ENCODE results near the gene TIGAR.

DNA sequence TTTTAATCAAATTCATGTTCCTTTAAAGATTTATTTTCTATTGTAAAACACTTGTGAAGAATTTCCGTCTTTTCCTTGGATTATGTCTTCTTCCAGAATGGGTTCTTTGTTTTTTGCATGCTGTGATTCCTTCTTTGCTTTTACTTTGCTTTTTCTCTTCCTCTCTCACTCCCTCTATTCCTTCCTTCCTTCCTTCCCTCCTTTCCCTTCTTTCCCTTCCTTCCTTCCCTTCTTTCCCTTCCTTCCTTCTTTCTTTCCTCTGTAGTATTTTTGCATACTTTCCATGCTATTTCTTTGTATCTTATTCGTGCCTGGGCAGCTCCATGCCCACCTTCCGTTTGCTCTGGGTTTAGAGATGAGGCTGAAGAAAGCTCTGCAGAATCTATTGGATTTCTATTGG lies 80.1 kb downstream of the TIGAR start:
- TF ChIP-seq EZH2 (IDR thresholded peaks at IDR 0.05; ENCODE audit: insufficient read depth, poor library complexity, severe bottlenecking) = no peak
- TF ChIP-seq EZH2phosphoT487 (IDR thresholded peaks at IDR 0.05; ENCODE audit: insufficient read depth, low read depth) = no peak
